Liver (tissue), 3 donors: ENCODE results near the gene EIF4G2.

Source experiments
- ATF3 ChIP-seq: IDR thresholded peaks from 2 replicates; pipeline ENCODE4 v1.6.1; 2016; ENCODE audit warnings: antibody characterized with exemption
- CTCF ChIP-seq: fragments of 150-350 bp; IDR thresholded peaks from 2 replicates; pipeline ENCODE4 v1.5.1; 2017; ENCODE audit warnings: improper control_type of control experiment, low read depth, low read length; ENCODE audit not compliant: missing input control
- RAD21 ChIP-seq, 2 donors: IDR thresholded peaks; 2 replicates each; pipeline ENCODE4 v1.6.1; 2016; ENCODE audit warnings: antibody characterized with exemption in 2 of 2, mild to moderate bottlenecking in 2 of 2
- REST ChIP-seq: IDR thresholded peaks from 2 replicates; pipeline ENCODE4 v1.6.1; 2016; ENCODE audit warnings: antibody characterized with exemption, mild to moderate bottlenecking
- SP1 ChIP-seq: IDR thresholded peaks from 2 replicates; pipeline ENCODE4 v1.6.1; 2018; ENCODE audit warnings: antibody characterized with exemption, mild to moderate bottlenecking
- donor health status: healthy.
- donor health status: healthy.

- no peak for TF ChIP-seq ATF3
- TF ChIP-seq RAD21 (IDR thresholded peaks at IDR 0.05), result no peak
- no peak for TF ChIP-seq SP1
- no peak for TF ChIP-seq CTCF
- TF ChIP-seq REST, result no peak
Measured at GRCh38 chr11:10806206-10806605, 2.5 kb downstream of the EIF4G2 start.
